ENCODE results near the gene RBPJL. TPM values are rescaled to one million over a fixed set of nuclear protein-coding genes. Genes with fewer than 3 reads are reported as not detected.
A peak's percentile ranks its signal among the peaks of the same experiment; 100 is the strongest.

Gene RBPJL
- total and polyA plus RNA-seq, 2 of the 13 experiments (the other 11 are each of a cell fraction or from before 2014, with no cell fraction given): not detected

GRCh38 chr20:45342855-45343531, 36.4 kb downstream of the RBPJL start (continued):
- TF ChIP-seq ZNF670 (CRISPR knock-in tag; IDR thresholded peaks at IDR 0.05; ENCODE audit: borderline replicate concordance): no peak
- TF ChIP-seq SMYD3 (CRISPR knock-in tag; IDR thresholded peaks at IDR 0.05): no peak
- TF ChIP-seq REST (IDR thresholded peaks at IDR 0.05; ENCODE audit: borderline replicate concordance in 1 of 2, low read depth in 1 of 2, low read length in 2 of 2): no peak
- TF ChIP-seq RBM39 (IDR thresholded peaks at IDR 0.05; ENCODE audit: low read depth, low read length, poor library complexity, severe bottlenecking): no peak
- TF ChIP-seq ZFY (CRISPR knock-in tag; IDR thresholded peaks at IDR 0.05): no peak
- TF ChIP-seq ZNF20 (CRISPR knock-in tag; IDR thresholded peaks at IDR 0.05): no peak
- peak; percentile 81 for TF ChIP-seq CREB1 (IDR thresholded peaks at IDR 0.05)
- TF ChIP-seq CREB1 (CRISPR knock-in tag; IDR thresholded peaks at IDR 0.05): no peak
- no peak for TF ChIP-seq ZNF777 (CRISPR knock-in tag; IDR thresholded peaks at IDR 0.05)
- no peak for TF ChIP-seq ZNF891 (CRISPR knock-in tag; IDR thresholded peaks at IDR 0.05)
- TF ChIP-seq ZNF562 (CRISPR knock-in tag; IDR thresholded peaks at IDR 0.05; ENCODE audit: borderline replicate concordance): no peak
- TF ChIP-seq, protein P1, sequence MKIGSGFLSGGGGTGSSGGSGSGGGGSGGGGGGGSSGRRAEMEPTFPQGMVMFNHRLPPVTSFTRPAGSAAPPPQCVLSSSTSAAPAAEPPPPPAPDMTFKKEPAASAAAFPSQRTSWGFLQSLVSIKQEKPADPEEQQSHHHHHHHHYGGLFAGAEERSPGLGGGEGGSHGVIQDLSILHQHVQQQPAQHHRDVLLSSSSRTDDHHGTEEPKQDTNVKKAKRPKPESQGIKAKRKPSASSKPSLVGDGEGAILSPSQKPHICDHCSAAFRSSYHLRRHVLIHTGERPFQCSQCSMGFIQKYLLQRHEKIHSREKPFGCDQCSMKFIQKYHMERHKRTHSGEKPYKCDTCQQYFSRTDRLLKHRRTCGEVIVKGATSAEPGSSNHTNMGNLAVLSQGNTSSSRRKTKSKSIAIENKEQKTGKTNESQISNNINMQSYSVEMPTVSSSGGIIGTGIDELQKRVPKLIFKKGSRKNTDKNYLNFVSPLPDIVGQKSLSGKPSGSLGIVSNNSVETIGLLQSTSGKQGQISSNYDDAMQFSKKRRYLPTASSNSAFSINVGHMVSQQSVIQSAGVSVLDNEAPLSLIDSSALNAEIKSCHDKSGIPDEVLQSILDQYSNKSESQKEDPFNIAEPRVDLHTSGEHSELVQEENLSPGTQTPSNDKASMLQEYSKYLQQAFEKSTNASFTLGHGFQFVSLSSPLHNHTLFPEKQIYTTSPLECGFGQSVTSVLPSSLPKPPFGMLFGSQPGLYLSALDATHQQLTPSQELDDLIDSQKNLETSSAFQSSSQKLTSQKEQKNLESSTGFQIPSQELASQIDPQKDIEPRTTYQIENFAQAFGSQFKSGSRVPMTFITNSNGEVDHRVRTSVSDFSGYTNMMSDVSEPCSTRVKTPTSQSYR (CRISPR knock-in tag; IDR thresholded peaks at IDR 0.05; ENCODE audit: borderline replicate concordance): no peak
- peak; percentile 25; the same call in 1 of the 2 replicates for TF ChIP-seq ZBTB42 (CRISPR knock-in tag; IDR thresholded peaks at IDR 0.05)
- TF ChIP-seq TRIM24 (CRISPR knock-in tag; IDR thresholded peaks at IDR 0.05): 0 out of 2 replicates have a peak, but pooled peaks have one; percentile 54
- no peak for TF ChIP-seq NBN (conservative IDR thresholded peaks at IDR 0.05)
- TF ChIP-seq FOSL2 (CRISPR knock-in tag; IDR thresholded peaks at IDR 0.05): 0 out of 2 replicates have a peak, but pooled peaks have one; percentile 9
- TF ChIP-seq SOX13 (IDR thresholded peaks at IDR 0.05): peak; percentile 24; the same call in 1 of the 2 replicates
- TF ChIP-seq SOX13 (CRISPR knock-in tag; conservative IDR thresholded peaks at IDR 0.05 in 1 of 2, IDR thresholded peaks at IDR 0.05 in 1 of 2): no peak
- no peak for TF ChIP-seq ARNT (IDR thresholded peaks at IDR 0.05)
- TF ChIP-seq, protein P2, sequence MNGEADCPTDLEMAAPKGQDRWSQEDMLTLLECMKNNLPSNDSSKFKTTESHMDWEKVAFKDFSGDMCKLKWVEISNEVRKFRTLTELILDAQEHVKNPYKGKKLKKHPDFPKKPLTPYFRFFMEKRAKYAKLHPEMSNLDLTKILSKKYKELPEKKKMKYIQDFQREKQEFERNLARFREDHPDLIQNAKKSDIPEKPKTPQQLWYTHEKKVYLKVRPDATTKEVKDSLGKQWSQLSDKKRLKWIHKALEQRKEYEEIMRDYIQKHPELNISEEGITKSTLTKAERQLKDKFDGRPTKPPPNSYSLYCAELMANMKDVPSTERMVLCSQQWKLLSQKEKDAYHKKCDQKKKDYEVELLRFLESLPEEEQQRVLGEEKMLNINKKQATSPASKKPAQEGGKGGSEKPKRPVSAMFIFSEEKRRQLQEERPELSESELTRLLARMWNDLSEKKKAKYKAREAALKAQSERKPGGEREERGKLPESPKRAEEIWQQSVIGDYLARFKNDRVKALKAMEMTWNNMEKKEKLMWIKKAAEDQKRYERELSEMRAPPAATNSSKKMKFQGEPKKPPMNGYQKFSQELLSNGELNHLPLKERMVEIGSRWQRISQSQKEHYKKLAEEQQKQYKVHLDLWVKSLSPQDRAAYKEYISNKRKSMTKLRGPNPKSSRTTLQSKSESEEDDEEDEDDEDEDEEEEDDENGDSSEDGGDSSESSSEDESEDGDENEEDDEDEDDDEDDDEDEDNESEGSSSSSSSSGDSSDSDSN (CRISPR knock-in tag; IDR thresholded peaks at IDR 0.05): no peak
- TF ChIP-seq DBP (CRISPR knock-in tag; IDR thresholded peaks at IDR 0.05; ENCODE audit: not compliant biosample characterization): no peak
- no peak for TF ChIP-seq SMARCE1 (IDR thresholded peaks at IDR 0.05; ENCODE audit: borderline replicate concordance)

All from HepG2 (cell line).